Measurements from ENCODE around the gene SELENON. TPM values are rescaled to one million over a fixed set of nuclear protein-coding genes. Genes with fewer than 3 reads are reported as not detected.

Gene SELENON
- total and polyA plus RNA-seq, 4 donors, result 4.3 to 16.1 (median 9.0) TPM

- H3K27ac ChIP-seq (ENCODE audit: low read depth in 1 of 2, low read length in 2 of 2), result peak within 1 kb of the TSS; percentile 93 to 99
- peak; percentile 90 for DNase-seq (ENCODE audit: low spot score)
- peaks cover 13 to 41% (median 31%) of the 10 kb centered on the region in 4 donors for H3K4me1 ChIP-seq (ENCODE audit: control insufficient read depth in 4 of 4, insufficient read depth in 4 of 4, low read length in 3 of 4)
- TF ChIP-seq MAX (IDR thresholded peaks at IDR 0.05) (no peak), HNF4G (IDR thresholded peaks at IDR 0.05) (no peak), RAD21 (IDR thresholded peaks at IDR 0.05) (peak in 1 of 2 donors; percentile 41), YY1 (IDR thresholded peaks at IDR 0.05) (peak; percentile 65), HNF4A (conservative IDR thresholded peaks at IDR 0.05) (no peak), TAF1 (conservative IDR thresholded peaks at IDR 0.05) (no peak), JUND (IDR thresholded peaks at IDR 0.05) (no peak), REST (IDR thresholded peaks at IDR 0.05) (peak; percentile 63), RXRA (IDR thresholded peaks at IDR 0.05) (peak; percentile 42 to 60), CTCF (IDR thresholded peaks at IDR 0.05; ENCODE audit: low read depth, low read length, missing input control) (no peak), SP1 (IDR thresholded peaks at IDR 0.05) (peak; percentile 49), EGR1 (IDR thresholded peaks at IDR 0.05; ENCODE audit: low read depth in 2 of 2) (no peak), FOXA2 (IDR thresholded peaks at IDR 0.05) (no peak), GABPA (IDR thresholded peaks at IDR 0.05 in 1 of 2, conservative IDR thresholded peaks at IDR 0.05 in 1 of 2) (peak in 1 of 2 donors; percentile 92), ATF3 (IDR thresholded peaks at IDR 0.05) (no peak), FOXA1 (IDR thresholded peaks at IDR 0.05) (peak; percentile 28), ZBTB33 (IDR thresholded peaks at IDR 0.05) (peak; percentile 98), NR2F2 (IDR thresholded peaks at IDR 0.05) (no peak)
- H3K36me3 ChIP-seq (ENCODE audit: control insufficient read depth in 4 of 4, insufficient read depth in 3 of 4, low read depth in 1 of 4, low read length in 3 of 4), result peaks cover 0 to 5% (median 2%) of the 10 kb centered on the region in 4 donors
- peak within 1 kb of the TSS; percentile 77 to 93 (median 83) for H3K4me3 ChIP-seq (ENCODE audit: low read depth in 1 of 3, low read length in 3 of 3)
- H3K9me3 ChIP-seq (ENCODE audit: control insufficient read depth in 4 of 4, low read length in 3 of 4), result no peaks in the 10 kb centered on the region
- WGBS, result under 1% methylated on average over 64 of the region's 64 CpGs
- H3K27me3 ChIP-seq (ENCODE audit: control insufficient read depth in 4 of 4, insufficient read depth in 4 of 4, low read length in 3 of 4), result no peaks in the 10 kb centered on the region
- H3K9ac ChIP-seq (ENCODE audit: low read depth in 1 of 2, low read length in 2 of 2), result peak within 1 kb of the TSS; percentile 66 to 93
Observed at GRCh38 chr1:25819491-25820246, 19.7 kb downstream of the SELENON start, which contains the start of gene MTFR1L. MTFR1L (plus strand) TSS chr1:25819954; CDS start chr1:25823105, 3,151 bp downstream.

Measured in liver (tissue), 9 donors.